ENCODE measurements around the gene ARHGEF33.
A peak's percentile ranks its signal among the peaks of the same experiment; 100 is the strongest.

Gene ARHGEF33

DNA sequence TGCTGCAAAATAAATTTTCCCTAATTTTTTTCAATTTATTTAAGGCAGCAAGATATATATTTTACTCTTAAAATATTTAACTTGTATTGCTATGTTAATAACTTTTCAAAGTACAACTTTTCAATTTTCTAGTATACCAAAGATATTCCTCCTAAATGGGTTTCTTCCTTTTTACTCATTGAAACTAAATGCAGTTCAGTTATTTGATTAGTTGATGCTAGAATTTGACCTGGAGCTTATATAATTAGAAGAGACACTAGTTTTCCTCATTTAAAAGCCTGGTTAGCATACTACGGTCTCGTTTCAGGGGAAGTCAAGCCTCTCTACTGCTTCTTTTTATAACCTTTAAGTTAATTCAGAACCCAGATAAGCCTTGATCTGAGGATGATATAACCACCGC, at the start of gene ARHGEF33:
ARHGEF33 (plus strand) TSS at position 301 of the 400 bp plus-strand sequence. CDS start 29,573 bp downstream, outside the sequence.
- no peak for DNase-seq

DNA sequence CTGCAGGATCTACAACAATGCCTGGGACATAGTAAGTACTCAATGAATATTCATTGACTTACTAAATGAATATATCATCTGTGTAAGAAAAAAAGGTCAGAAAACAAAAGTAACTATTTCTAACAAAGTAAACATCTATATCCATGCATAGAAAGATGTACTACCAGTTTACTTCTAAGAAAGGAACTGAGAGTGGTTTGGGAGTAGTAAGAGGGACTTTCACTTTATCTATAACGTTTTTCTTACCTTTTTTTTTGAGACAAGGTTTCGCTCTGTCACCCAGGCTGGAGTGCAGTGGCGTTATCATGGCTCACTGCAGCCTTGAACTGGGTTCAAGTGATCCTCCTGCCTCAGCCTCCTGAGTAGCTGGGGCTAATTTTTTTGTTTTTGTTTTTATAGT, 39.6 kb upstream of the ARHGEF33 start:
- DNase-seq: no peak

DNA sequence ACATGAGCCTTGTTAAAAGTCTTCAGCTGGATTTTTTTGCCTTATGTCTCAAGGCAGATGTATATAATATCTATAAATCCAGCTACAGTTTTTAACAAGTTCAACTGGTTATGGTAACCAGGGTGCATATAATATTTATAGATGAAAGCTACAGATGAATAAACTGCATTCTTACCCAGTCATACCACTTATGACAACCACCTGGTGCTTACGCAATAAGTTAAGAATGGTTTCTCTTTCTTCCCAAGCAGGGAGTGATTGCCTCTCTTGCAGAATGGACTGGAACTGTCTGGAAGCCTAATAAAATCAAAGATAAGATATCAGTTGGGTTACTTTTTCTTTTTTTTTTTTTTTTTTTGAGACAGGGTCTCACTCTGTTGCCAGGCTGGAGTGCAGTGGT, 33.5 kb upstream of the ARHGEF33 start:
- no peak for DNase-seq

DNA sequence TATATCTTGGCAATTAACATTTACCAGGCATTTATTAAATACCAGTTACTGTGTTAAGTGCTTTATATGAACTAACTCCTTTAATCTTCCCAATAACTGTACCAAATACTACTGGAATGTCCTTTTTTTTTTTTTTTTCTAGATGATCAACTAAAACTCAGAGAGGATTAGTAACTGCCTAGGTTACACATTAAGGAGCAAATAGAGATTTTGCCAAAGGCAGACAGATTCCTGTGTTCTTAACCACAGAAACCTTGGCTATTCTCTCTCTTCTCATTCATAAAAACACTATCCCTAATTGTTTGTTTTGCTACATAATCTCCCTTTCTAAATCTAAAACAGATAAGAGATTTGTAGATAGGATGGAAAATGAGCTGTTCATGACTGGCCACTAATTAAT, 27.2 kb upstream of the ARHGEF33 start:
- no peak for DNase-seq

DNA sequence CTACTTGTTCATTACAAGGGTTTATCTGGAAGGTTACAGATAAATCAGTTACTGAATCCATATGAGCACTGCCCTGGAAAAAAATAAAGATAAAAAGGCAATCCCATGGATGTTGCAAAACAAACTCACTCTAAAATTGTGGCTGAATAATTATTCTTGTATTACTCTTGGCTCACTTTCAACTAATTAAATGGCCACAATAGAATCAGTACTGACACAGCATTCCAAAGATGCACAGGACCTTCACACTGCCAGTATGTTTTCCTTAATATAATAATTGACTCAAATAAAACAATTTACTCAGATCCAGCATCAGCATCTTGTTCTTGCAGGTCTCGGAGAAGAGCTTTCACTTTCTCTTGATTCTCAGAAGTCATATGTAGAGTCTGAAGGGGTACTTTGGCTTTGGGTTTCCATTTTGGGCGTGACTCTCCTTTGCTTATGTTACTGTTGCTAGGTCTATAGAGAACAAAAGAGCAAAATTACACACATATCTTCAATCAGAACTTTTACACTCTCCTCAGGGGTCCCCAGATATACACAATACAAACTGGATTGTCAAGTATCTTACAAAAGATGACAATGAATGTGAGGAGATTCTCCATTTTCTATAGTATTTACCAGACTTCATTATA, 26.5 kb upstream of the ARHGEF33 start:
- no peak for DNase-seq

DNA sequence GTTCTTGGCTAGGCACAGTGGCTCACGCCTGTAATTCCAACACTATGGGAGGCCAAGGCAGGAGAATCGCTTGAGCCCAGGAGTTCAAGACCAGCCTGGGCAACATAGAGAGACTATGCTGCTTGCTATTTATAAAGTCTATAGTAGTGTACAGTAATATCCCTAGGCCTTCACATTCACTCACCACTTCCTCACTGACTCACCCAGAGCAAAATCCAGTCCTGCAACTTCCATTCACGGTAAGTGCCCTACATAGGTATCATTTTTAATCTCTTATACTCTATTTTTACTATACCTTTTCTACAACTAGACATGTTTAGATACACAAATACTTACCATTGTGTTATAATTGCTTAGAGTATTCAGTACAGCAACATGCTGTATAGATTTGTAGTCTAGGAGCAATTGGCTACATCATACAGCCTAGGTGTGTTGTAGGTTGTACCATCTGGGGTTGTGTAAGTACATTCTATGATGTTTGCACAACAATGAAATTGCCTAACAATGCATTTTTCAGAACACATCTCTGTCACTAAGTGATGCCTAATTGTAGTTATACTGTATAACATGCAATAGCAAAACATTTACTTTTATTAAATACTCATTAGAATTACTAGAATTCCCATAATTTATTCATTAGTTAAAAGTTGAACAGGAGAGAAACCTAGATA, 22.8 kb upstream of the ARHGEF33 start:
- DNase-seq: no peak

DNA sequence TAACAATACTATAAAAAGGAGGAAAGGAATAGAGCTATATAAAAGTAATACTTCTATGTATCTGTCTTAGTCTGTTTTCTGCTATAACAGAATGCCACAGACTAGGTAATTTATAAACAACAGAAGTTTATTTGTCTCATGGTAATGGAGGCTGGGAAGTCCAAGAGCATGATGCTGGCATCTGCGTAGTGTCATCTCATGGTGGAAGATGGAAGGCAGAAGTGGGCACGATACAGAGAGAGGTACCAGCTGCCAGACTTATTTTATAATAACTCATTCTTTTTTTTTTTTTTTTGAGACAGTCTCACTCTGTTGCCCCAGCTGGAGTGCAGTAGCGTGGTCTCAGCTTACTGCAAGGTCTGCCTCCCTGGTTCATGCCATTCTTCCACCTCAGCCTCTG, 18.2 kb upstream of the ARHGEF33 start:
- DNase-seq: no peak

DNA sequence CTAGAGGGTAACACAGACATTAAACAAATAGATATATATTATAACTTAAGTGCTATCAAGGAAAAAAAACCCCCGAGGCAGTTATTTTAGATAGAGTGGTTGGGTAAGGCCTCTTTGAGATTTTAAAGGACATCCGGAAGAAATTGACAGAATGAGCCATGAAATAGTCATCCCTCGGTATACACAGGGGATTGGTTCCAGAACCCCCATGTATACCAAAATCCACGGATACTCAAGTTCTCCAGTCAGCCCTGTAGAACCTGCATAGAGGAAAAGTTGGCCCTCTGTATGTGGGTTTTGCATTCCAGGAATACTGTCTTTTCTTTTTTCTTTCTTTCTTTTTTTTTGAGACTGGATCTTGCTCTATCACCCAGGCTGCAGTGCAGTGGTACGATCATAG, 15.9 kb upstream of the ARHGEF33 start:
- no peak for DNase-seq

DNA sequence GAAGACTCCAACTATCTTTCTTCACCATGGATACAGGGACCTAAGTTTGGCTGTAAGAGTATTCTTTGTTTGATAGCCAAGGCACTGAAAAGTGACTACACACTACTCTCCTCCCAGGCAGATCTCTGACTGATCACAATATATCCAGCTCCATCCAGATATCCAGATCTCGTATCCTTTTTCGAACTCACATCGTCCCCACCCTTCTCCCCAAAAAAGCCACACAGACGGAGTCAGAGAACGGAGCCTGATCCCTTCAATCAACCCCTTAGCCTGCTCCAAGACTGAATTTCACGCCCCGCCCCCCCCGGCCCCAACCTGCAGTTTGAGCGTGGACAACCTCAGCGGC, 14.5 kb upstream of the ARHGEF33 start:
- no peak for DNase-seq

DNA sequence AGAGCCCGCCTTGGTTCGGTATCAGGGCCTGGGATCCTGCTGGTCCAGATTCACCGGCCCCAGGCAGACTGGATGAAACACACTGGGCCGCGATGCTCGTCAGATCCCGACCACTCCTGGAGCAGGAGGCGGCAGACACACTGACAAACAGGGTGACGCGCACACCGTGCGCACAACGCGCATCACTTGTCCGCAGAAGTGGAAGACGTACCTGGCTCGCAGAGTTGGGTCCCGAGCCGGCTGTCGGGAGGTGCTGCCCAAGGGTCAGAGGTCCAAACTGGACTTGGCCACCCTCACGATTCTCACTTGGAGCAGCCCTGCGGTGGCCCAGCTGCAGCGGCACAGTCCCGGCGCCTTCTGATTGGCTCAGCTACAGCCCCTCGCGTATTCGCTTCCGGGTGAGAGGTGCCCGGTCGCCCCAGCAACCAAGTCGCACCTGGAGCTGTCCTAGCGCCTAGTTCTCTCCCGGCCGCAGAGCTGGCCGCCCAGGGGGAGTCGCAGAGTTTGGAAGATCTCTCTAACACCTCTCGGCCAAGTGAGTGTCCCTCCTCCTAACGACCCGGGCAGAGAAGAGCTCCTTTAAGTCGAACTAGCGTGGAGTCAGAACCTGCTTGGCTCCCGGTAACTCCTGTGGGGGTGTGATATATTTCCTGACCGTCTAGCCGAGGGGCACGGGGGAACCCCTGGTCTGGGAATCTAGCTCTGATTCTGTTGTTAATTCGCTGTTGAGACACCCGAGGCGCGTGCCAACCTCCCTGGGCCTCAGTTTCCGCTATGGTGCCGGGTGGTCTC, 13.9 kb upstream of the ARHGEF33 start, which contains the start of the genes DHX57 and MORN2:
DHX57 (minus strand) TSS at position 359 of the 792 bp plus-strand sequence. CDS start 7,529 bp downstream, outside the sequence.
MORN2 (plus strand) TSS at position 401 of the 792 bp plus-strand sequence.
- peak; percentile 32 for DNase-seq

DNA sequence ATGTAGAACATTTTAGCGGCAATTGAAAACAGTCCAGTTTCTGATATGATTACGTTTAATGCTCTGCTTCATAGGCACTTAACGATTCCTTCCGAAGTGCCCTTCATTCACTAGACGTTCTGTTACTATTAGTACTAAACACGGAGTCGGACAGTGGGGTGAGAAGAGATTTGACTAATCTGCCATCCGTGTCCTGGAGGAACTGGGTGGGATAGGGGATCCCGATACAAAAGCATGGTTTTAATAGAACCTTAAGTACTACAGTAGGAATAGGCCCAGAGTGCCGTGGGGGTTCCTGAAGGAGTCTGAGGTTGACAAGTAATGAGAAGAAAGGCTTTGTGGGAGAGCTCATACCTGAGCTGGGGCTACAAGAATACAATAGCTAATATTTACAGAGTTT, 13.3 kb upstream of the ARHGEF33 start:
- DNase-seq: no peak

DNA sequence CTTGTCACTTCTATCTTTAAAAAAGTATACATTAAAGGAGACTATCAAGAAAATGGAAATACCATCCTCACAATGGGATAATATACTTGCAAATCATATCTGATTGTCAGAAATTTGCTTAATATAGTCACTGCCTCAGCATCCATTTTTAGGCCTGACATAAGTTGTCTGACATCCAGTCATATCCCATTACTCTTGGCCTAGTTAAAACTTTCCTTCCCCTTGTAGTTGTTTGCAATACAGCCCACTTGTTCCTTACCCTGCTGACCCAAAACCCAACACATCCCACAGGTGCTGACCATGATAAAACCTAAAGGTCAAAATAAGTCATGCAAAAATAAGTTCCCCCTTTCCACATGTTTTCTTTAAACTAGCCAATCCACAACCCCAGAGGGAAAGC, 3.6 kb upstream of the ARHGEF33 start:
- no peak for DNase-seq

DNA sequence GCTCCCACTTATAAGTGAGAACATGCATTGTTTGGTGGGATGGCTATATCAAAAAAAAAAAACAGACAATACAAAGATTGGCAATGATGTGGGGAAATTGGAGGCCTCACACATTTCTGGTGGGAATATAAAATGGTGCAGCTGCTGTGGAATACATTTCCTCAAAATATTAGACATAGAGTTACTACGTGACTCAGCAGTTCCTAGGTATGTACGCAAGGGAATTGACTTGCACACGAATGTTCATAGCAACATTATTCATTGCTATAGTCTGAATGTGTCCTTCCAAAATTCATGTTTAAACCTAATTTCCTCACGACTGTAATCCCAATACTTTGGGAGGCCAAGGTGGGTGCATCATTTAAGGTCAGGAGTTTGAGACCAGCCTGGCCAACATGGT, 2.3 kb upstream of the ARHGEF33 start:
- DNase-seq: no peak

DNA sequence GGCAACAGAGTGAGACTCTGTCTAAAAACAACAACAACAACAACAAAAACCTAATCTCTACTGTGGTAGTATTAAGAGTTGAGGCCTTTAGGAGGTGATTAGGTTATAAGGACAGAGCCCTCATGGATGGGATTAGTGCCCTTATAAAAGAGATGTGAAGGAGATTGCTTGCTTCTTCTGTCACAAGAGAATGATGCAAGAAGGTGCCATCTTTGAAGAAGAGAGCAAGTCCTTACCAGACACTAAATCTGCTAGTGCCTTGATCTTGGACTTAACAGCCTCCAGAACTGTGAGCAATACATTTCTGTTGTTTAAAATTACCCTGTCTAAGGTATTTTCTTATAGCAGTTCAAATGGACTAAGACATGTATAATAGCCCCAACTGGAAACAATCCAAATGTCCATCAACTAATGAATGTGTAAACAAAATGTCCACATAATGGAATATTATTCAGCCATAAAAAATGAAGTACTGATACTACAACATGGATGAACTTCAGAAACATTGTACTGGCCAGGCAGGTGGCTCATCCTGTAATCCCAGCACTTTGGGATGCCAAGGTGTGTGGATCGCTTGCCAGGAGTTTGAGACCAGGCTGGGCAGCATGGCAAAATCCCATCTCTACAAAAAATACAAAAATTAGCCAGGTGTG, 1.6 kb upstream of the ARHGEF33 start:
- no peak for DNase-seq

DNA sequence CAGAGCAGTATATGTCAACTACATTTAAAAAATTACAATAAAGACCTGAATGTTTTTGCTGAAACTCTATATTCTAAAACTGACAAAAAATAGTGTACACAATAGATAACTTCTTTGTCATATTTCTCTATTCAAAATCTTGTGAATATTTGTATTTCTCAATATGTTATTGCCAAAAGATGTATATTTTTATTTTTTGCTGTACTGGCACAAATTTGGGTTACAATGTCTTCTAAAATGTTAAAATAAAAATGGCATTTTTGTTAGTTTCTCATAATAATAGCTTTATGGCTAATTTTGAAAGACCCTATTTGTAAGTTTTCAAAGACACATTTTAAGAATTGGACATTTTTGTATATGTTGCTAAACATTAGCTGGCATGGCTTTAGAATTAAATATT, 630 bp upstream of the ARHGEF33 start:
- DNase-seq: no peak

DNA sequence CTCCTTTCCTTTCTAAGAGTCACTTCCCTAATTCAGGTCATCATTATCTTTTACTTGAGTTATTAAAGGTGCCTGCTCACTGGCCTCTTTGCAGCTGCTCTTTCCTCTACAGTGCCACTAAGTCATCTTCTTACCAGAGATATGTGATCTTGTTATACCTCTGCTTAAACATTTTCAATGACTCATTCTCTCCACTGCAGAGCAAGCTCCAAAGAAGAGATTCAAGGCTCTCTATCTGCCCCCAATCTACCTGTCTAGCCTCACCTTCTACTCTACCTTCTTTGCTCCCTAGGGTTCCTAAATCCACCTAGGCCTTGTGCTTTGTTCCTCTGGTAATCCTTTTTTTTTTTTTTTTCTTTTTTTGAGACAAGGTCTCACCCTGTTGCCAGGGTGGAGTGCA, 3.1 kb downstream of the ARHGEF33 start:
- no peak for DNase-seq

DNA sequence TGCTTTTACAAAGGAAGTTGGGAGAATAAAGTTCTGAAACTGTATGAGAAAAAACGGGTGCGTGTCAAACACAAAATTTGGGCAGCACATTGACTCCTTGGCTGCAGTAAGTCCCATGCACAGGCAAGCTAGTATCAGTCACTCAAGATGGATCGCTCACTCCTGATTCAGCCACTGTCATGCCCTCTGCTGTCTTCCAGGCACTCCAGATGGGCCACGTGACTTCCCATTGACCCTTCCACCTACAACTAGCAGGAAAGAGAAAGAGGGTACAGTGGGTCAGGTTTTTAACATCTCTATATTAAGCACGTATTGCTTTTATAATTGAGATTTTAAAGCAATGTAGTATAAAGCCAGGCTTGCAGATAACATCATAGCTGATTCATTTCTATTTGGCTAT, 8.6 kb downstream of the ARHGEF33 start:
- DNase-seq: no peak

DNA sequence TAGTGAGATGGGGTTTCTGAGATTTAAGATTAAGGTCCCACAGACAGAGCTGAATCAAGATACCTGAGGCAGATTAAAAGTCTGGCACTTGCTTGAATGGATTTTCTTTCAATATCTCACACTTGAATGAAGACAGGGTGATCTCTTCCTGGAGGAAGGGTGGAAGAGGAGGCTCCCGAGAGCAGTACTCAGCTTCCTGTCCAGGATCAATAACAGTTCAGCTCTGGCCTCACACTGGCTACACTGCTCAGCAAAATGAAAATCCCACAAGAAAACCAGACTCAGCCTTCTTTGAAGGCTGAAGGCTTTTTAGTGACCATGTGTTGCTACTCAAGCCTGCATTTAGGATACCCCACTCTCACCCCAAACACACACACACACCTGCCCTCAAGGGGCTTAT, 11.1 kb downstream of the ARHGEF33 start:
- DNase-seq: no peak

DNA sequence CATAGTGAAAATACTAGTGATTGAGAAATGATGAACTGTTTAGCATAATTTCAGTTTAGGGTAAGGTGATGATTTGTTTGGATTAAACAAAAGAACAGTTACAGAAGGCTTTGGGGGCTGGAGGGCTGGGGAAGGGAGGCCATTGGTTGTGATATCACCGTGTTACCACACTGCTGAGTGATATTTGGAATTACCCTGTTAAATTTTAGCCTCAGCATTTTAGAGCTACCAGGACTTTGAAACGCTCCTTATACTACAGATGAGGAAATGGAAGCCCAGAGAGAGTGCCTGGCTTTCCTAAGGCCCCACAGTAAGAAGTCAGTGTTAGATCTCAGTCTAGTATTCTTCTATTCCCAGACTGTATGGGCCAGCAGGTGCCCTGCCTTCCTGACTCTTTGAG, 15.6 kb downstream of the ARHGEF33 start:
- no peak for DNase-seq

DNA sequence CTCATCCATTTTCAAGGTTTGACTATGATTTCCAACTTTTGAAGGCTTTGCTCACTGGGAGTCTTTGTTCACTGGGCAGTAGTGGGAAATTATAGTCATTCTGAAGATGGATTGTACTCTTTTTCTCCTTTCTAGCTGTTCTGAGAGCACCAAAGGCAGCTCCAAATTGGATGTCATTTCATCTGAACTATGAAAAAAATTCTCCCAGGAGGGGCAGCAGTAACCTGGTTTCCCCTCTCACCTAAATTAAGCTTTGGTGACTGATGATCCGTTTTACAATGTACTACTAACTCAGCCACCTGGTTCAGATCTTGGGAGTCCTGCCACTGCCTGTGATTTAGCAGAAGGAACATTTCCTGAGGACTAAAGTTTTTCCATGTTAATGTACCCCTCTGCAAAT, 17.6 kb downstream of the ARHGEF33 start:
- DNase-seq: no peak

DNA sequence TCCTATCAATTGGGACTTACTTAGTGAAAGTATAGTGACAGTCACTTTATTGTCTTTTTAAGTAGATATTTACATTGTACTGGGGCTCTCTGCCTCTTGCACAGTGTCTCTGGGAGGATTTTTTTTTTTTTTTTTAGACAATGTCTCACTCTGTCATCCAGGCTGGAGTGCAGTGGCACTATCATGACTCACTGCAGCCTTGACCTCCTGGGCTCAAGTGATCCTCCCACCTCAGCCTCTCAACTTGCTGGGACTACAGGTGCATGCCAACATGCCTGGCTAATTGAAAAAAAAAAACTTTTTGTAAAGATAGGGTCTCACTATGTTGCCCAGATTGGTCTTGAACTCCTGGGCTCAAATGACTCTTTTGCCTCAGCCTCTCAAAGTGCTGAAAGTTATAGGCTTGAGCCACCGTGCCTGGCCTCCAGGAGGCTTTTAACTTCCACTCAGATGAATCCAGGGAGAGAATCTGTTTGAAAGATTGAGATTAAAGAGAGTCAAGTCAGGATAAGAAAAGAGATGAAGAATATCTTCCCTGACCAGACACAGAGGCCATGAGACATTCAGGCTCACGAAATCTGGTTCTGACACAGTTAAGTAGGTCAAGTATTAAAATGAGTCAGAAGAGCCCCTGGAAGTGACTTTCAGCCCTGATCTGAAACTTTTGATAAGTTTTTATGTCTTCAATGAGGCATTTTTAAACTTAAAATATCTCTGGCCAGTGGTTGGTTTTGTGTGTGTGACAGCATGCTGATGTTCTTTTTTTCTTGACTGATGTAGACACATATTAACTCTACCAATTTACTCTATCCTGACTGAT, 18.3 kb downstream of the ARHGEF33 start:
- DNase-seq: no peak

DNA sequence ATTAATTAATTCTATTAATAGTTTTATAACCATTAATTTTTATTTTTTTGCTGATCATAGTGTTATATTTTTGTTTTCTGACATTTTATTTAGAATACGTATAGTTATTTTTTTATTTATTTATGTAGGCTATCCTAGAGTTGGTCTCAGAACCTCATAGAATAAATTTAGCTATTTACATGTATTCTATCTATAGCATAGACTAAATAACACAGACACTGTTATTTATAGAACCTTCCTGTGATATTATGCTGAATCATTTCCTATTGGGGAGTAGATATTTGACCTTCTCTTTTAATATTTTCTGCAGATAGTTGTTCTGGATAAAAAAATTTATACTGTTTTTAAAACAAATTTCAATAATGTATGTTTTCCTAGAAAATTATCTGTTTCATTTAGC, 20.2 kb downstream of the ARHGEF33 start:
- no peak for DNase-seq

DNA sequence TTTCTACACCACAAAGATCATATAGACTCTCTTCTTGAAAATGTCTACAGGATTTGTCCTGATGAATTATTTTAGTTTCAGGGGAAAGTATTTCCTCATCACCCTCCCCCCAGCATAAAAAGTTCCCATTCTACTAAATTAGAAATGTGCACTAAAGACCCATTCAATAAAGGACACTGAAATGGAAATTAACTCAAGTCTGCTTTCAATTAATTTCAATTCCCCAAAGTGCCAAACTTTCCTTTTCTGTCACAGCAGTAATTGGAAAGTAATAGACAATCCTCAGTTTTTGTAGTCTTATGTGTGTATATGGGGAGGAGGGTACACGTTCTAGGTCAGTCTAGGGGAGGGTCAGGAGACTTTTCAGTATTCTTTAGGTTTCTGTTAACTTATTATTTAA, 21.5 kb downstream of the ARHGEF33 start:
- DNase-seq: no peak

Measured in NCI-H2081 treated with DMSO at 0.1 percent for 48 hours (cell line).